Astrocyte (in vitro differentiated cells and primary cell): Measurements from ENCODE around the gene XRN2. TPM values are rescaled to one million over a fixed set of nuclear protein-coding genes. Genes with fewer than 3 reads are reported as not detected.

ENCODE experiments used
- DNase-seq: peaks from one replicate; pipeline ENCODE4 v3.0.0-alpha.2; 2010; ENCODE audit warnings: low read depth
- FAIRE-seq: peaks from 2 replicates; lab custom pipeline; 2011; peaks lifted over from hg19 to GRCh38; lab: Jason Lieb, UNC
- H2AFZ ChIP-seq: 2 replicates; pipeline ENCODE4 v1.6.0; 2012; ENCODE audit warnings: low read depth, low read length, inconsistent platforms
- H3K27ac ChIP-seq: 2 replicates; pipeline ENCODE4 v1.5.1; 2011; ENCODE audit warnings: low read depth, low read length, inconsistent platforms
- H3K27me3 ChIP-seq: 2 replicates; pipeline ENCODE4 v1.6.0; 2011; ENCODE audit warnings: low read length, inconsistent platforms; ENCODE audit not compliant: insufficient read depth
- H3K36me3 ChIP-seq: 2 replicates; pipeline ENCODE4 v1.5.1; 2011; ENCODE audit warnings: low read length, inconsistent platforms; ENCODE audit not compliant: insufficient read depth
- H3K4me1 ChIP-seq: 2 replicates; pipeline ENCODE4 v1.5.1; 2011; ENCODE audit warnings: low read length, inconsistent platforms; ENCODE audit not compliant: insufficient read depth
- H3K4me2 ChIP-seq: 2 replicates; pipeline ENCODE4 v1.6.0; 2012; ENCODE audit warnings: low read length, inconsistent platforms
- H3K4me3 ChIP-seq: 2 replicates; pipeline ENCODE4 v1.5.1; 2011; ENCODE audit warnings: low read depth, mild to moderate bottlenecking, low read length, inconsistent platforms; ENCODE audit not compliant: insufficient read depth
- H3K79me2 ChIP-seq: 2 replicates; pipeline ENCODE4 v1.6.0; 2012; ENCODE audit warnings: mild to moderate bottlenecking, low read length, inconsistent platforms; ENCODE audit not compliant: insufficient read depth
- H3K9ac ChIP-seq: 2 replicates; pipeline ENCODE4 v1.6.0; 2012; ENCODE audit warnings: mild to moderate bottlenecking, low read length, inconsistent platforms
- H3K9me3 ChIP-seq: 2 replicates; pipeline ENCODE4 v1.5.1; 2012; ENCODE audit warnings: low read depth, mild to moderate bottlenecking, low read length, inconsistent platforms; ENCODE audit not compliant: insufficient read depth
- H4K20me1 ChIP-seq: 2 replicates; pipeline ENCODE4 v1.6.0; 2012; ENCODE audit warnings: low read length, inconsistent platforms; ENCODE audit not compliant: insufficient read depth
- H3K27ac Mint-ChIP-seq: one replicate; pipeline ENCODE4 v1.8.0; 2021; ENCODE audit warnings: mild to moderate bottlenecking, mixed read lengths; ENCODE audit not compliant: unreplicated experiment
- H3K27me3 Mint-ChIP-seq: one replicate; pipeline ENCODE4 v1.8.0; 2021; ENCODE audit warnings: low read depth, mixed read lengths; ENCODE audit not compliant: unreplicated experiment
- H3K36me3 Mint-ChIP-seq: one replicate; pipeline ENCODE4 v1.8.0; 2021; ENCODE audit warnings: low read depth, mixed read lengths; ENCODE audit not compliant: unreplicated experiment
- H3K4me1 Mint-ChIP-seq: one replicate; pipeline ENCODE4 v1.8.0; 2021; ENCODE audit warnings: low read depth, mixed read lengths; ENCODE audit not compliant: unreplicated experiment
- H3K4me3 Mint-ChIP-seq: one replicate; pipeline ENCODE4 v1.8.0; 2021; ENCODE audit warnings: mild to moderate bottlenecking, moderate library complexity, mixed read lengths; ENCODE audit not compliant: unreplicated experiment
- H3K9me3 Mint-ChIP-seq: one replicate; pipeline ENCODE4 v1.8.0; 2021; ENCODE audit warnings: mild to moderate bottlenecking, mixed read lengths; ENCODE audit not compliant: unreplicated experiment
- EZH2 ChIP-seq: IDR thresholded peaks from 2 replicates; pipeline ENCODE4 v1.6.1; 2012; ENCODE audit warnings: mild to moderate bottlenecking, low read length, inconsistent platforms; ENCODE audit not compliant: insufficient read depth
- total RNA-seq: library from RNA; stranded (reverse); gene quantifications from 2 replicates; pipeline ENCODE4 v1.2.1, GENCODE V29; 2021
- TF ChIP-seq, protein P1 (sequence below): IDR thresholded peaks from 2 replicates; pipeline ENCODE4 v1.5.1; 2011; ENCODE audit warnings: low read depth, mild to moderate bottlenecking, inconsistent platforms, low read length, moderate library complexity; ENCODE audit not compliant: insufficient read depth

XRN2 gene
- total RNA-seq, 1 donor from 2014 or later: 74.5 TPM

DNA sequence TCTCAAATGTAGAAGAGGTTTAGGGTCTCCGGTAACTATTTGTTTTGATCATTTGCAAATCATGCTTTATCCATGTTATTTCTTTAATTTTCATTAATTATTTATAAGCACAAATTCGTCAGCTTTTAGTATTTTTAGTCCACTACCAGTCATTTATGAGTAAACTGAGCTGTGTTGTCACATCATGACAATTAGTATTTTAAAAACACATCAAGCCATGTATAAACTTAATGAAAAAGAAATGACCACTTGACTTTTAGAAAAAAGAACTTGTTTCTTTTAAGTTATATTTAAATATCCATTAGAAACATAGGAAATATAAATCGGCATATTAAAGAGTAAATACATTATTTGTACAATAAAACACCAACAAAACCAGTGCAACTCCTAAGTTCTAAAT, 91.4 kb downstream of the XRN2 start:
- H3K36me3 Mint-ChIP-seq: peaks cover 4% of the 10 kb centered on the region
- peaks cover 31% of the 10 kb centered on the region for H4K20me1 ChIP-seq
- no peaks in the 10 kb centered on the region for H3K9me3 ChIP-seq
- H3K4me1 Mint-ChIP-seq: no peaks in the 10 kb centered on the region
- H3K79me2 ChIP-seq: no peaks in the 10 kb centered on the region
- H3K27ac ChIP-seq: no peak overlapping the region
- H3K36me3 ChIP-seq: no peaks in the 10 kb centered on the region
- no peaks in the 10 kb centered on the region for H3K4me1 ChIP-seq
- H3K9me3 Mint-ChIP-seq: peaks cover 8% of the 10 kb centered on the region
- peaks cover 86% of the 10 kb centered on the region for H3K27me3 ChIP-seq
- no peak overlapping the region for H3K4me2 ChIP-seq
- H3K27ac Mint-ChIP-seq: no peak overlapping the region
- H3K27me3 Mint-ChIP-seq: peaks cover 64% of the 10 kb centered on the region
- no peak overlapping the region for H2AFZ ChIP-seq
- DNase-seq: no peak
- TF ChIP-seq, protein P1, sequence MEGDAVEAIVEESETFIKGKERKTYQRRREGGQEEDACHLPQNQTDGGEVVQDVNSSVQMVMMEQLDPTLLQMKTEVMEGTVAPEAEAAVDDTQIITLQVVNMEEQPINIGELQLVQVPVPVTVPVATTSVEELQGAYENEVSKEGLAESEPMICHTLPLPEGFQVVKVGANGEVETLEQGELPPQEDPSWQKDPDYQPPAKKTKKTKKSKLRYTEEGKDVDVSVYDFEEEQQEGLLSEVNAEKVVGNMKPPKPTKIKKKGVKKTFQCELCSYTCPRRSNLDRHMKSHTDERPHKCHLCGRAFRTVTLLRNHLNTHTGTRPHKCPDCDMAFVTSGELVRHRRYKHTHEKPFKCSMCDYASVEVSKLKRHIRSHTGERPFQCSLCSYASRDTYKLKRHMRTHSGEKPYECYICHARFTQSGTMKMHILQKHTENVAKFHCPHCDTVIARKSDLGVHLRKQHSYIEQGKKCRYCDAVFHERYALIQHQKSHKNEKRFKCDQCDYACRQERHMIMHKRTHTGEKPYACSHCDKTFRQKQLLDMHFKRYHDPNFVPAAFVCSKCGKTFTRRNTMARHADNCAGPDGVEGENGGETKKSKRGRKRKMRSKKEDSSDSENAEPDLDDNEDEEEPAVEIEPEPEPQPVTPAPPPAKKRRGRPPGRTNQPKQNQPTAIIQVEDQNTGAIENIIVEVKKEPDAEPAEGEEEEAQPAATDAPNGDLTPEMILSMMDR: no peak
- no peak for TF ChIP-seq EZH2
- no peak overlapping the region for H3K4me3 Mint-ChIP-seq
- no peak for FAIRE-seq
- H3K4me3 ChIP-seq: no peak overlapping the region
- no peak overlapping the region for H3K9ac ChIP-seq

DNA sequence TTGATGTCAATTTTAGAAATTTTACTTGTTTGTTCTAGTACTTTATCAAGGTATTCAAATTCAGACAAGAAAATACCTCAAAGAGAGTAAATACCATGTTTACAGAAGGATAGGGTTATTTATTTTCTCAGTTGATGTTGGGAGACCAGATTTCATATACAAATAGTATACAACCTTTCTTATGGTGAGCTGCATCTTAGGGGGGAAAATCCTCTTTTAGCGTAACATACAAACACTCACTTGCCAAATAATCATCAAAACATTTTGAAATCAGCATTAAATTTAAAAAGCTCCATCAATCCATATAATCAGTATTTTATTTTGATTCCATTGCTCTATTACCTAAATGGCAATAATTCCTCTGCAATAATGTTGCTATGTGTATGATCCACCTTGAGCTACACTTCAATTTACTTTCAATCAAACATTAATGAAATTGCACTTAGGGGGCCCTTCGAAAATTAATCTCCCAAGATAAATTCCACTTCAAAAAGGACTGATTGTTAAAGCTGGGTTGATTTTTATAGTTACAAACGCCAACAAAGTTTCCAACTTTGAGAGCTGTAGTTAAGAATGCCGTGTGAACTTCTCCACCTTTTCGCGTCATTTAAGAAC, 92.0 kb downstream of the XRN2 start:
- Histone ChIP-seq H4K20me1 (peaks cover 28% of the 10 kb centered on the region), H3K4me1 (no peaks in the 10 kb centered on the region), H3K36me3 (no peaks in the 10 kb centered on the region), H3K4me3 (no peak overlapping the region), H3K4me2 (no peak overlapping the region), H3K9ac (no peak overlapping the region), H3K27me3 (peaks cover 91% of the 10 kb centered on the region), H3K9me3 (no peaks in the 10 kb centered on the region), H3K79me2 (no peaks in the 10 kb centered on the region), H2AFZ (no peak overlapping the region), H3K27ac (no peak overlapping the region)
- Mint-ChIP-seq H3K4me1 (no peaks in the 10 kb centered on the region), H3K4me3 (no peak overlapping the region), H3K27ac (peak overlapping the region; percentile 56), H3K36me3 (peaks cover 4% of the 10 kb centered on the region), H3K27me3 (peaks cover 66% of the 10 kb centered on the region), H3K9me3 (peaks cover 8% of the 10 kb centered on the region)
- TF ChIP-seq, protein P1: no peak
- TF ChIP-seq EZH2: no peak
- no peak for DNase-seq
- no peak for FAIRE-seq
